Neural progenitor cell (in vitro differentiated cells): ENCODE measurements around the gene MICAL2.

Experiments used
- EZH2 ChIP-seq: fragments of 200-600 bp; sonication (generic); IDR thresholded peaks from 2 replicates; pipeline ENCODE4 v1.6.1; 2017; ENCODE audit warnings: antibody characterized with exemption, mild to moderate bottlenecking, moderate library complexity
- EZH2phosphoT487 ChIP-seq: fragments of 200-600 bp; sonication (generic); IDR thresholded peaks from 2 replicates; pipeline ENCODE4 v1.6.1; 2017; ENCODE audit warnings: antibody characterized with exemption
- TF ChIP-seq, protein P1 (sequence below): fragments of 200-600 bp; sonication (generic); IDR thresholded peaks from 2 replicates; pipeline ENCODE4 v1.5.1; 2017; ENCODE audit warnings: antibody characterized with exemption, mild to moderate bottlenecking

DNA sequence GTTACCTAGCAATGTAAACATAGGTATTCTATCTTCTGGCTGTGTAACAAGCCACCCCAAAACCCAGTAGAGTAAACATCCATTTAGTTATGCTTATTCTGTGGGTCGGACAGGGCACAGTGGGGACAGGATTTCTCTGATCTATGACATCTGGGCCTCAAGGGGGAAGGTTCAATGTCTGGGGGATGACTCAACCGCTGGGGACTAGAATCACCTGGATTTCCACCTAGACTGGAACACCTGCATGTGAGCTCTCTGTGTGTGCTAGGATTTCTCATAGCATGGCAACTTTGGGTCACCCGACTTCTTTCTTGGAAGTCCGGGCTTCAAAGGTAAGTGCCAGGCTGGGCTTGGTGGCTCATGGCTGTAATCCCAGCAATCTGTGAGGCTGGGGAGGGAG, 36.5 kb upstream of the MICAL2 start:
- TF ChIP-seq, protein P1, sequence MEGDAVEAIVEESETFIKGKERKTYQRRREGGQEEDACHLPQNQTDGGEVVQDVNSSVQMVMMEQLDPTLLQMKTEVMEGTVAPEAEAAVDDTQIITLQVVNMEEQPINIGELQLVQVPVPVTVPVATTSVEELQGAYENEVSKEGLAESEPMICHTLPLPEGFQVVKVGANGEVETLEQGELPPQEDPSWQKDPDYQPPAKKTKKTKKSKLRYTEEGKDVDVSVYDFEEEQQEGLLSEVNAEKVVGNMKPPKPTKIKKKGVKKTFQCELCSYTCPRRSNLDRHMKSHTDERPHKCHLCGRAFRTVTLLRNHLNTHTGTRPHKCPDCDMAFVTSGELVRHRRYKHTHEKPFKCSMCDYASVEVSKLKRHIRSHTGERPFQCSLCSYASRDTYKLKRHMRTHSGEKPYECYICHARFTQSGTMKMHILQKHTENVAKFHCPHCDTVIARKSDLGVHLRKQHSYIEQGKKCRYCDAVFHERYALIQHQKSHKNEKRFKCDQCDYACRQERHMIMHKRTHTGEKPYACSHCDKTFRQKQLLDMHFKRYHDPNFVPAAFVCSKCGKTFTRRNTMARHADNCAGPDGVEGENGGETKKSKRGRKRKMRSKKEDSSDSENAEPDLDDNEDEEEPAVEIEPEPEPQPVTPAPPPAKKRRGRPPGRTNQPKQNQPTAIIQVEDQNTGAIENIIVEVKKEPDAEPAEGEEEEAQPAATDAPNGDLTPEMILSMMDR, result no peak
- TF ChIP-seq EZH2 (no peak), EZH2phosphoT487 (no peak)
